HCT116 (cell line): ENCODE measurements around the gene CFDP1.

Source experiments
- EZH2 ChIP-seq: fragments of 200-600 bp; sonication (generic); IDR thresholded peaks from 2 replicates; pipeline ENCODE4 v1.6.1; 2017; ENCODE audit warnings: antibody characterized with exemption, mixed run types
- POLR2A ChIP-seq: IDR thresholded peaks from 2 replicates; pipeline ENCODE4 v1.7.0; 2011; ENCODE audit warnings: borderline replicate concordance; ENCODE audit not compliant: insufficient read depth, insufficient read length; ENCODE audit errors: extremely low read depth
- POLR2AphosphoS5 ChIP-seq: IDR thresholded peaks from 2 replicates; pipeline ENCODE4 v1.6.1; 2011; ENCODE audit warnings: mild to moderate bottlenecking, low read depth, low read length, moderate library complexity
- SP1 ChIP-seq: IDR thresholded peaks from 2 replicates; pipeline ENCODE4 v1.6.1; 2012; ENCODE audit warnings: low read depth
- ZFX ChIP-seq: fragments of 450-650 bp; IDR thresholded peaks from 2 replicates; pipeline ENCODE4 v1.6.1; 2017
- TF ChIP-seq, protein P1 (sequence below): IDR thresholded peaks from 2 replicates; pipeline ENCODE4 v1.6.1; 2011; ENCODE audit warnings: mild to moderate bottlenecking, low read length, moderate library complexity; ENCODE audit not compliant: insufficient replicate concordance; ENCODE audit errors: extremely low read depth
- TF ChIP-seq, protein P2 (sequence below), 3 experiments: fragments of 200-600 bp in 1 of 3; sonication (generic) in 1 of 3; IDR thresholded peaks in 2 of 3; conservative IDR thresholded peaks in 1 of 3; 2 replicates each; pipeline ENCODE4 v1.5.1; 2012 to 2017; ENCODE audit warnings: low read depth in 2 of 3, low read length in 2 of 3, antibody characterized with exemption in 1 of 3, borderline replicate concordance in 1 of 3, control low read depth in 1 of 3, mild to moderate bottlenecking in 1 of 3, mixed read lengths in 1 of 3, mixed run types in 1 of 3, moderate library complexity in 1 of 3; ENCODE audit not compliant: insufficient read depth in 1 of 3
- TF ChIP-seq, protein P3 (sequence below): IDR thresholded peaks from 2 replicates; pipeline ENCODE4 v1.6.1; 2012
- TF ChIP-seq, protein P4 (sequence below): IDR thresholded peaks from 2 replicates; pipeline ENCODE4 v1.6.1; 2012

DNA sequence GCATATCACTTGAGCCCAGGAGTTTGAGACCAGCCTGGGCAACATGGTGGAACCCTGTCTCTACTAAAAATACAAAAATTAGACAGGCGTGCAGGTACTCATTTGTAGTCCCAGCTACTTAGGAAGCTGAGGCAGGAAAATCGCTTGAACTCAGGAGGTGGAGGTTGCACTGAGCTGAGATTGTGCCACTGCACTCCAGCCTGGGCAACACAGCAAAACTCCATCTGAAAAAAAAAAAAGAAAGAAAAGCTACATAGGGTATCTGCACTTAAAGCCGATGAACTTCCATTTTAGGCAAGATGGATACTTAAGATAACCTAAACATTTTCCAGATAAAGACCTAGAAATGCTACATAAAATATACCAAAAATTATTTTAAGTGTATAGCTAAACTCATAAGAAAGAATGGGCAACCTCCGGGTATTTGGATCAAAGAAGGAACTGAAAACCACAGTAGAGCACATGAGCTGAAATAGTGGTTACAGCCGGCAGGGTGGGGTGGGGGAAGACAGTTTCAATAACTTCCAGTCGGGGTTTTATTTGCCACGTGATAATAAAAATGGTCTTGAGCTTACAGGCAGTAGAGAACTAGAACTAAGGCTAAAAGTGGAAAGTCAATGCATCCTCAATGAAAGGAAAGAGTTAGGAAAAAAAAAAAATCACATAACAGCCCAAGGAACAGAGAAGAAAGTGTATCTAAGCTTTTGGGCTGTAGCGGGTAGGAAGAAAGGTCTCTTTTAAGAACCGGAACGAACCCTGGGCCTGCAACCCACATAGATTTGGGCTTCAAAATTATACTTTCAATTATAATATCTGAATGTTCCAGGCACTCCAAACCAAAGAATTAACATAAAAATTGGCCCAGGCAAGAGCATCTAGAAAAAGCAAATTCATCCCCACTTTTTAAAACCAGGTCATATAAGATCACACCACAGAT, 53.1 kb downstream of the CFDP1 start:
- no peak for TF ChIP-seq EZH2
- TF ChIP-seq, protein P1, sequence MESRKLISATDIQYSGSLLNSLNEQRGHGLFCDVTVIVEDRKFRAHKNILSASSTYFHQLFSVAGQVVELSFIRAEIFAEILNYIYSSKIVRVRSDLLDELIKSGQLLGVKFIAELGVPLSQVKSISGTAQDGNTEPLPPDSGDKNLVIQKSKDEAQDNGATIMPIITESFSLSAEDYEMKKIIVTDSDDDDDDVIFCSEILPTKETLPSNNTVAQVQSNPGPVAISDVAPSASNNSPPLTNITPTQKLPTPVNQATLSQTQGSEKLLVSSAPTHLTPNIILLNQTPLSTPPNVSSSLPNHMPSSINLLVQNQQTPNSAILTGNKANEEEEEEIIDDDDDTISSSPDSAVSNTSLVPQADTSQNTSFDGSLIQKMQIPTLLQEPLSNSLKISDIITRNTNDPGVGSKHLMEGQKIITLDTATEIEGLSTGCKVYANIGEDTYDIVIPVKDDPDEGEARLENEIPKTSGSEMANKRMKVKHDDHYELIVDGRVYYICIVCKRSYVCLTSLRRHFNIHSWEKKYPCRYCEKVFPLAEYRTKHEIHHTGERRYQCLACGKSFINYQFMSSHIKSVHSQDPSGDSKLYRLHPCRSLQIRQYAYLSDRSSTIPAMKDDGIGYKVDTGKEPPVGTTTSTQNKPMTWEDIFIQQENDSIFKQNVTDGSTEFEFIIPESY, result no peak
- TF ChIP-seq POLR2A, result no peak
- TF ChIP-seq, protein P2, sequence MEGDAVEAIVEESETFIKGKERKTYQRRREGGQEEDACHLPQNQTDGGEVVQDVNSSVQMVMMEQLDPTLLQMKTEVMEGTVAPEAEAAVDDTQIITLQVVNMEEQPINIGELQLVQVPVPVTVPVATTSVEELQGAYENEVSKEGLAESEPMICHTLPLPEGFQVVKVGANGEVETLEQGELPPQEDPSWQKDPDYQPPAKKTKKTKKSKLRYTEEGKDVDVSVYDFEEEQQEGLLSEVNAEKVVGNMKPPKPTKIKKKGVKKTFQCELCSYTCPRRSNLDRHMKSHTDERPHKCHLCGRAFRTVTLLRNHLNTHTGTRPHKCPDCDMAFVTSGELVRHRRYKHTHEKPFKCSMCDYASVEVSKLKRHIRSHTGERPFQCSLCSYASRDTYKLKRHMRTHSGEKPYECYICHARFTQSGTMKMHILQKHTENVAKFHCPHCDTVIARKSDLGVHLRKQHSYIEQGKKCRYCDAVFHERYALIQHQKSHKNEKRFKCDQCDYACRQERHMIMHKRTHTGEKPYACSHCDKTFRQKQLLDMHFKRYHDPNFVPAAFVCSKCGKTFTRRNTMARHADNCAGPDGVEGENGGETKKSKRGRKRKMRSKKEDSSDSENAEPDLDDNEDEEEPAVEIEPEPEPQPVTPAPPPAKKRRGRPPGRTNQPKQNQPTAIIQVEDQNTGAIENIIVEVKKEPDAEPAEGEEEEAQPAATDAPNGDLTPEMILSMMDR (IDR thresholded peaks at IDR 0.05 in 2 of 3, conservative IDR thresholded peaks at IDR 0.05 in 1 of 3; ENCODE audit: borderline replicate concordance in 1 of 3, insufficient read depth in 1 of 3, low read depth in 2 of 3, low read length in 2 of 3), result no peak
- no peak for TF ChIP-seq POLR2AphosphoS5
- TF ChIP-seq, protein P3, sequence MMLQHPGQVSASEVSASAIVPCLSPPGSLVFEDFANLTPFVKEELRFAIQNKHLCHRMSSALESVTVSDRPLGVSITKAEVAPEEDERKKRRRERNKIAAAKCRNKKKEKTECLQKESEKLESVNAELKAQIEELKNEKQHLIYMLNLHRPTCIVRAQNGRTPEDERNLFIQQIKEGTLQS, result no peak
- TF ChIP-seq ZFX, result no peak
- TF ChIP-seq SP1, result no peak
- TF ChIP-seq, protein P4, sequence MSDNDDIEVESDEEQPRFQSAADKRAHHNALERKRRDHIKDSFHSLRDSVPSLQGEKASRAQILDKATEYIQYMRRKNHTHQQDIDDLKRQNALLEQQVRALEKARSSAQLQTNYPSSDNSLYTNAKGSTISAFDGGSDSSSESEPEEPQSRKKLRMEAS, result no peak
